GM23248 (cell line): ENCODE data around the gene TTC28. TPM values are rescaled to one million over a fixed set of nuclear protein-coding genes. Genes with fewer than 3 reads are reported as not detected.
A peak's percentile ranks its signal among the peaks of the same experiment; 100 is the strongest.

Source experiments
- DNase-seq: peaks from one replicate; pipeline ENCODE4 v3.0.0-alpha.2; 2015
- H2AFZ ChIP-seq: fragments of 200-600 bp; sonication (generic); 2 replicates; pipeline ENCODE4 v1.6.1; 2016; ENCODE audit warnings: antibody characterized with exemption
- H3F3A ChIP-seq: fragments of 200-600 bp; sonication (generic); 2 replicates; pipeline ENCODE4 v1.6.1; 2016; ENCODE audit warnings: mild to moderate bottlenecking, antibody characterized with exemption, mixed run types; ENCODE audit not compliant: insufficient read depth
- H3K27ac ChIP-seq: fragments of 200-600 bp; sonication (generic); 2 replicates; pipeline ENCODE4 v1.5.1; 2016; ENCODE audit warnings: mild to moderate bottlenecking
- H3K27me3 ChIP-seq: fragments of 200-600 bp; sonication (generic); replicated peaks from 2 replicates; pipeline ENCODE4 v1.6.1; 2016; ENCODE audit warnings: mild to moderate bottlenecking; ENCODE audit not compliant: insufficient read depth
- H3K36me3 ChIP-seq: fragments of 200-600 bp; sonication (generic); 2 replicates; pipeline ENCODE4 v1.6.1; 2016; ENCODE audit warnings: low read depth, mild to moderate bottlenecking
- H3K4me1 ChIP-seq: fragments of 200-600 bp; sonication (generic); 2 replicates; pipeline ENCODE4 v1.6.1; 2016; ENCODE audit warnings: mild to moderate bottlenecking; ENCODE audit not compliant: insufficient read depth
- H3K4me2 ChIP-seq: fragments of 200-600 bp; sonication (generic); one replicate; pipeline ENCODE4 v1.6.1; 2016; ENCODE audit warnings: mild to moderate bottlenecking; ENCODE audit not compliant: unreplicated experiment
- H3K4me3 ChIP-seq: fragments of 200-600 bp; sonication (generic); 2 replicates; pipeline ENCODE4 v1.5.1; 2016; ENCODE audit warnings: mild to moderate bottlenecking
- H3K79me2 ChIP-seq: fragments of 200-600 bp; sonication (generic); 2 replicates; pipeline ENCODE4 v1.6.1; 2016; ENCODE audit warnings: mild to moderate bottlenecking; ENCODE audit not compliant: insufficient read depth
- H3K9ac ChIP-seq: fragments of 200-600 bp; sonication (generic); 2 replicates; pipeline ENCODE4 v1.6.1; 2016; ENCODE audit warnings: mild to moderate bottlenecking
- H3K9me2 ChIP-seq: fragments of 200-600 bp; sonication (generic); 2 replicates; pipeline ENCODE4 v1.6.1; 2016; ENCODE audit warnings: mixed run types, mild to moderate bottlenecking, moderate library complexity; ENCODE audit not compliant: insufficient read depth
- H3K9me3 ChIP-seq: fragments of 200-600 bp; sonication (generic); one replicate; pipeline ENCODE4 v1.6.1; 2017; ENCODE audit warnings: low read depth
- H4K20me1 ChIP-seq: fragments of 200-600 bp; sonication (generic); 2 replicates; pipeline ENCODE4 v1.6.0; 2016; ENCODE audit not compliant: insufficient read depth
- EZH2 ChIP-seq: fragments of 200-600 bp; sonication (generic); IDR thresholded peaks from 2 replicates; pipeline ENCODE4 v1.6.1; 2018; ENCODE audit warnings: antibody characterized with exemption, mild to moderate bottlenecking; ENCODE audit not compliant: insufficient read depth, poor library complexity, severe bottlenecking
- EZH2phosphoT487 ChIP-seq: fragments of 200-600 bp; sonication (generic); IDR thresholded peaks from 2 replicates; pipeline ENCODE4 v1.6.1; 2018; ENCODE audit warnings: antibody characterized with exemption, moderate library complexity, mild to moderate bottlenecking, low read depth; ENCODE audit not compliant: insufficient read depth
- WGBS, 2 experiments: methylation state at CpG; one replicate each; pipeline ENCODE4 v1.1.6; 2015 to 2017; ENCODE audit warnings: low lambda C conversion rate in 2 of 2, low coverage in 1 of 2; ENCODE audit errors: missing lambda C conversion rate in 2 of 2; 5-methylcytosine and 5-hydroxymethylcytosine counted together
- in situ Hi-C: fragments of 300-500 bp; cut with MboI; formaldehyde crosslinking; loops from 2 replicates; pipeline ENCODE4 v1.15.0; 2020
- polyA plus RNA-seq: library from polyadenylated mRNA; unstranded; fragments of >200 nt; fragmentation: Nextera tagmentation; extraction: Ambion mirVana; gene quantifications from 2 replicates; pipeline ENCODE4 v1.2.1, GENCODE V29; 2016
- total RNA-seq: library from RNA; depleted of rRNA; stranded (reverse); fragments of >200 nt; shearing (Covaris generic); gene quantifications from 2 replicates; pipeline ENCODE4 v1.2.3, GENCODE V29; 2014

Gene TTC28
- total and polyA plus RNA-seq, 2 experiments from 2014 or later, result 12.5 to 41.9 TPM

DNA sequence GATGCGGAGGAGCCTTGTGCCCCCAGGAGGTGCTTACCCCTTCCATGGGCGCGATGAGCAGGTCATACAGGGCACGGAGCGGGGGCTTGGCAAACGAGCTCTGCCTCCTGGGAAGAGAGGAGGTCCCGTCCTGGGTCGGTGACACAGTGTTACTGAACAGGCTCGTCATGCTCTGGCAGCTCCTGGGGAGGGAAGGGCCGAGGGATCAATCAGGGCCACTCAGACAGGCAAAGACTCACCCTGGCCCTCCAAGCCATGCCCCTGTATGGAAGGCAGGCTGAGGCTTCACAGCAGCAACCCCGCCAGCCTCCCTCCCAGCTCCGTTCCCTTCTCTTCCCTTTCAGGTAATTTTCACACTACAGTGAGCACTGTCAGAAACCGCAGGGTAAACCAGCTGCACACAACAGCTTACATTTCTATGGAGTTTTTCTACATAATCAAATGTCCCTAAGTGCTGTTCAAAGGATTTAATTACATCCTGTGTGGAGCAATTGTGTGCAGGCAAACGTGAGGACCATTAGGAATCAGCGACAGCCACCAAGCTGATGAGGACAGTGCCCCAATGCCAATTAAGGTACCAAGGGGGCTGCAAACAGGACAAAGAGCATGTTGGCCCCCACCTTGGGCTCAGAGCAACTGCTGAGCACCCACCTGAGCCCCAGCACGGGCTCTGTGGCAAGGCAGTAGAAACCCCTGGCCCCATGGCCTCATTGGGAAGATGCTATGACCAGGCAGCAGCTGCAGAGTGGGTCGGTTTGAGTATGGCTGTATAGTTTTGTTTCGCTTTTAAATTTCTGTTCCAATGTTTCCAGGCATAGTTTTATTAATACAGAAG, 665.2 kb downstream of the TTC28 start:
- Histone ChIP-seq H3K27ac (no peak overlapping the region), H3K4me2 (no peak overlapping the region), H3K9me2 (no peaks in the 10 kb centered on the region), H3F3A (no peaks in the 10 kb centered on the region), H4K20me1 (no peaks in the 10 kb centered on the region), H3K36me3 (no peaks in the 10 kb centered on the region; the same call in 1 of the 2 replicates), H3K9me3 (no peaks in the 10 kb centered on the region), H3K9ac (no peak overlapping the region), H2AFZ (no peak overlapping the region), H3K4me3 (no peak overlapping the region), H3K4me1 (no peaks in the 10 kb centered on the region; the same call in 1 of the 2 replicates), H3K79me2 (no peaks in the 10 kb centered on the region), H3K27me3 (no peaks in the 10 kb centered on the region)
- in situ Hi-C loops, result no loop called here
- no peak for TF ChIP-seq EZH2
- no peak for TF ChIP-seq EZH2phosphoT487
- 94 to 96% methylated on average over 18 of the region's 18 CpGs for WGBS, 2 experiments
- DNase-seq, result no peak

GRCh38 chr22:28013611-28014010, 666.0 kb downstream of the TTC28 start:
- in situ Hi-C loops, result no loop called here
- Histone ChIP-seq H3F3A (peaks cover 6% of the 10 kb centered on the region; the same call in 1 of the 2 replicates), H3K9me3 (no peaks in the 10 kb centered on the region), H3K9ac (no peak overlapping the region), H3K27ac (no peak overlapping the region), H3K9me2 (no peaks in the 10 kb centered on the region), H4K20me1 (no peaks in the 10 kb centered on the region), H3K27me3 (no peaks in the 10 kb centered on the region), H2AFZ (no peak overlapping the region), H3K36me3 (no peaks in the 10 kb centered on the region; the same call in 1 of the 2 replicates), H3K79me2 (no peaks in the 10 kb centered on the region), H3K4me2 (no peak overlapping the region), H3K4me1 (peaks cover 7% of the 10 kb centered on the region), H3K4me3 (no peak overlapping the region)
- WGBS, 2 experiments, result 93 to 96% methylated on average over 12 of the region's 12 CpGs
- DNase-seq, result no peak
- TF ChIP-seq EZH2phosphoT487 (no peak), EZH2 (no peak)

GRCh38 chr22:28012832-28013460, 666.7 kb downstream of the TTC28 start:
- Histone ChIP-seq H3K9ac (no peak overlapping the region), H3K9me3 (no peaks in the 10 kb centered on the region), H3K4me2 (no peak overlapping the region), H3K27ac (no peak overlapping the region), H3K4me3 (no peak overlapping the region), H3F3A (peaks cover 6% of the 10 kb centered on the region; the same call in 1 of the 2 replicates), H3K4me1 (peaks cover 8% of the 10 kb centered on the region), H4K20me1 (no peaks in the 10 kb centered on the region), H3K36me3 (no peaks in the 10 kb centered on the region; the same call in 1 of the 2 replicates), H3K27me3 (no peaks in the 10 kb centered on the region), H2AFZ (no peak overlapping the region), H3K9me2 (no peaks in the 10 kb centered on the region), H3K79me2 (no peaks in the 10 kb centered on the region)
- TF ChIP-seq EZH2phosphoT487 (no peak), EZH2 (no peak)
- DNase-seq, result no peak
- in situ Hi-C loops, result no loop called here
- 95 to 97% methylated on average over 7 of the region's 7 CpGs for WGBS, 2 experiments

- 0 out of 2 replicates have a peak overlapping the region, but pooled peaks have one; percentile 0 for H3K9ac ChIP-seq
- H3K4me2 ChIP-seq, result no peak overlapping the region
- H3K79me2 ChIP-seq, result no peaks in the 10 kb centered on the region
- no peaks in the 10 kb centered on the region for H3K27me3 ChIP-seq
- WGBS, 2 experiments, result 4 to 5% methylated on average over 9 to 14 of the region's 14 CpGs
- no peak overlapping the region for H2AFZ ChIP-seq
- no peak for TF ChIP-seq EZH2
- H3F3A ChIP-seq, result peaks cover 6% of the 10 kb centered on the region; the same call in 1 of the 2 replicates
- DNase-seq, result peak; percentile 84
- no peak overlapping the region for H3K4me3 ChIP-seq
- H4K20me1 ChIP-seq, result no peaks in the 10 kb centered on the region
- H3K9me2 ChIP-seq, result no peaks in the 10 kb centered on the region
- H3K27ac ChIP-seq, result peak overlapping the region; percentile 26; the same call in 1 of the 2 replicates
- H3K9me3 ChIP-seq, result no peaks in the 10 kb centered on the region
- H3K4me1 ChIP-seq, result peaks cover 13% of the 10 kb centered on the region
- no peaks in the 10 kb centered on the region; the same call in 1 of the 2 replicates for H3K36me3 ChIP-seq
- in situ Hi-C loops, result no loop called here
Observed at GRCh38 chr22:28009272-28009827, 670.3 kb downstream of the TTC28 start.
